ENCODE data around the gene SAMD4A.

The SAMD4A gene

GRCh38 chr14:54766276-54767138, 199.6 kb downstream of the SAMD4A start:
- DNase-seq (ENCODE audit: low spot score), result no peak

GRCh38 chr14:54767139-54767431, 200.2 kb downstream of the SAMD4A start:
- DNase-seq (ENCODE audit: low spot score), result no peak

GRCh38 chr14:54767450-54767849, 200.5 kb downstream of the SAMD4A start:
- DNase-seq (ENCODE audit: low spot score), result no peak

- DNase-seq (ENCODE audit: low spot score), result no peak
Measured at GRCh38 chr14:54768501-54769129, 201.7 kb downstream of the SAMD4A start.

GRCh38 chr14:54769951-54770863, 203.3 kb downstream of the SAMD4A start:
- DNase-seq (ENCODE audit: low spot score), result no peak

- no peak for DNase-seq (ENCODE audit: low spot score)
Measured at GRCh38 chr14:54771411-54772027, 204.6 kb downstream of the SAMD4A start.

GRCh38 chr14:54772451-54772881, 205.5 kb downstream of the SAMD4A start:
- DNase-seq (ENCODE audit: low spot score), result no peak

- peak; percentile 91 for DNase-seq (ENCODE audit: low spot score)
Measured at GRCh38 chr14:54773171-54774006, 206.5 kb downstream of the SAMD4A start.

- DNase-seq (ENCODE audit: low spot score), result no peak
Measured at GRCh38 chr14:54774824-54775223, 207.9 kb downstream of the SAMD4A start.

GRCh38 chr14:54775486-54776140, 208.7 kb downstream of the SAMD4A start:
- DNase-seq (ENCODE audit: low spot score), result no peak

GRCh38 chr14:54776361-54777001, 209.6 kb downstream of the SAMD4A start:
- no peak for DNase-seq (ENCODE audit: low spot score)

- DNase-seq (ENCODE audit: low spot score), result no peak
Measured at GRCh38 chr14:54777395-54777794, 210.5 kb downstream of the SAMD4A start.

GRCh38 chr14:54778618-54779345, 211.9 kb downstream of the SAMD4A start:
- DNase-seq (ENCODE audit: low spot score), result no peak

- no peak for DNase-seq (ENCODE audit: low spot score)
Measured at GRCh38 chr14:54781080-54781479, 214.2 kb downstream of the SAMD4A start.

- DNase-seq (ENCODE audit: low spot score), result no peak
Measured at GRCh38 chr14:54781961-54782750, 215.2 kb downstream of the SAMD4A start.

GRCh38 chr14:54782751-54783659, 216.1 kb downstream of the SAMD4A start:
- peak; percentile 48 for DNase-seq (ENCODE audit: low spot score)

- no peak for DNase-seq (ENCODE audit: low spot score)
Measured at GRCh38 chr14:54783660-54784015, 216.7 kb downstream of the SAMD4A start.

- DNase-seq (ENCODE audit: low spot score), result no peak
Measured at GRCh38 chr14:54784060-54784459, 217.1 kb downstream of the SAMD4A start.

Data from HuH-7 (cell line).